IMR-90 (cell line): ENCODE results near the gene ADRA2C. TPM values are rescaled to one million over a fixed set of nuclear protein-coding genes. Genes with fewer than 3 reads are reported as not detected.

Source experiments
- ATAC-seq: fragments of 200-7000 bp; cut with Tn5 transposase; 2 replicates; pipeline ENCODE4 v1.9.1; 2020; ENCODE audit warnings: low read depth, mild to moderate bottlenecking, moderate library complexity
- BruUV-seq: library from RNA; stranded (reverse); fragments of 400-500 nt; replicated peaks from 2 replicates; lab custom pipeline; 2021; lab: Mats Ljungman, UMichigan
- CTCF ChIA-PET: fragments of 300-600 bp; formaldehyde crosslinking; extraction: SDS; loops from one replicate; lab custom pipeline; 2021; ENCODE audit warnings: antibody characterized with exemption; lab: Yijun Ruan, JAX
- POLR2A ChIA-PET: fragments of 300-600 bp; sonication (Branson Sonifier 250); formaldehyde crosslinking; loops from one replicate; lab custom pipeline; 2022; ENCODE audit warnings: antibody characterized with exemption; ENCODE audit not compliant: unreplicated experiment; lab: Charles Lee
- DNase-seq: peaks from one replicate; pipeline ENCODE4 v3.0.0; 2013
- H2AFZ ChIP-seq: replicated peaks from 2 replicates; pipeline ENCODE3; 2013; ENCODE audit warnings: low read length, mild to moderate bottlenecking; ENCODE audit not compliant: poor library complexity
- H2AK5ac ChIP-seq: 2 replicates; pipeline ENCODE4 v1.6.1; 2013; ENCODE audit warnings: low read depth, low read length, inconsistent platforms
- H2AK9ac ChIP-seq: replicated peaks from 2 replicates; pipeline ENCODE3; 2013; ENCODE audit warnings: mild to moderate bottlenecking, low read depth, low read length, moderate library complexity; ENCODE audit not compliant: poor library complexity
- H2BK120ac ChIP-seq: 2 replicates; pipeline ENCODE4 v1.6.1; 2013; ENCODE audit warnings: low read depth, low read length, inconsistent platforms
- H2BK15ac ChIP-seq: 3 replicates; pipeline ENCODE4 v1.6.1; 2013; ENCODE audit warnings: low read depth, low read length, inconsistent platforms
- H2BK20ac ChIP-seq: 2 replicates; pipeline ENCODE4 v1.6.1; 2013; ENCODE audit warnings: low read depth, mild to moderate bottlenecking, inconsistent platforms, low read length, moderate library complexity
- H2BK5ac ChIP-seq: 2 replicates; pipeline ENCODE4 v1.6.1; 2013; ENCODE audit warnings: mild to moderate bottlenecking, low read depth, low read length, inconsistent platforms; ENCODE audit not compliant: poor library complexity, severe bottlenecking
- H3K14ac ChIP-seq: replicated peaks from 2 replicates; pipeline ENCODE4 v1.6.1; 2013; ENCODE audit warnings: low read depth, low read length, inconsistent platforms
- H3K18ac ChIP-seq: 2 replicates; pipeline ENCODE4 v1.6.1; 2013; ENCODE audit warnings: low read depth, low read length, control low read depth
- H3K23ac ChIP-seq: 2 replicates; pipeline ENCODE4 v1.6.1; 2013; ENCODE audit warnings: low read depth, low read length, inconsistent platforms
- H3K27ac ChIP-seq: 2 replicates; pipeline ENCODE4 v1.5.1; 2013; ENCODE audit warnings: mild to moderate bottlenecking, control low read depth, low read length; ENCODE audit not compliant: insufficient read depth
- H3K27me3 ChIP-seq: 2 replicates; pipeline ENCODE4 v1.6.1; 2013; ENCODE audit warnings: low read length; ENCODE audit not compliant: control insufficient read depth, insufficient read depth
- H3K36me3 ChIP-seq: 2 replicates; pipeline ENCODE4 v1.6.1; 2013; ENCODE audit warnings: low read length, mixed read lengths; ENCODE audit not compliant: control insufficient read depth, insufficient read depth
- H3K4ac ChIP-seq: 2 replicates; pipeline ENCODE4 v1.6.1; 2013; ENCODE audit warnings: low read depth, low read length, inconsistent platforms
- H3K4me1 ChIP-seq: 2 replicates; pipeline ENCODE4 v1.6.1; 2013; ENCODE audit warnings: low read length, mixed read lengths; ENCODE audit not compliant: control insufficient read depth, insufficient read depth
- H3K4me2 ChIP-seq: 2 replicates; pipeline ENCODE4 v1.6.1; 2013; ENCODE audit warnings: low read depth, mild to moderate bottlenecking, control low read depth, low read length, moderate library complexity
- H3K4me3 ChIP-seq: 2 replicates; pipeline ENCODE4 v1.5.1; 2013; ENCODE audit warnings: low read depth, mild to moderate bottlenecking, control low read depth, low read length, moderate library complexity; ENCODE audit not compliant: insufficient read depth
- H3K56ac ChIP-seq: 2 replicates; pipeline ENCODE4 v1.6.1; 2013; ENCODE audit warnings: low read length, inconsistent platforms; ENCODE audit not compliant: insufficient read depth; ENCODE audit errors: extremely low read depth
- H3K79me1 ChIP-seq, 2 experiments: 2 replicates each; pipeline ENCODE4 v1.6.1; 2013; ENCODE audit warnings: low read length in 2 of 2, inconsistent platforms in 1 of 2, low read depth in 1 of 2
- H3K9ac ChIP-seq: 2 replicates; pipeline ENCODE4 v1.6.1; 2013; ENCODE audit warnings: low read depth, low read length, control low read depth
- H3K9me1 ChIP-seq: 2 replicates; pipeline ENCODE4 v1.6.1; 2013; ENCODE audit warnings: low read length, inconsistent platforms; ENCODE audit not compliant: insufficient read depth
- H3K9me3 ChIP-seq: 2 replicates; pipeline ENCODE4 v1.6.1; 2013; ENCODE audit warnings: low read length; ENCODE audit not compliant: control insufficient read depth, insufficient read depth
- H4K20me1 ChIP-seq: 2 replicates; pipeline ENCODE4 v1.6.1; 2013; ENCODE audit warnings: low read length, inconsistent platforms; ENCODE audit not compliant: insufficient read depth
- H4K5ac ChIP-seq: 2 replicates; pipeline ENCODE4 v1.6.1; 2013; ENCODE audit warnings: mild to moderate bottlenecking, low read depth, low read length, control low read depth
- H4K8ac ChIP-seq, 2 experiments: 2 replicates each; pipeline ENCODE4 v1.6.1; 2013; ENCODE audit warnings: low read depth in 2 of 2, low read length in 2 of 2, control low read depth in 1 of 2, inconsistent platforms in 1 of 2
- H4K91ac ChIP-seq: 2 replicates; pipeline ENCODE4 v1.6.1; 2013; ENCODE audit warnings: low read depth, low read length, inconsistent platforms; ENCODE audit not compliant: insufficient read depth
- BHLHE40 ChIP-seq: fragments of 150-350 bp; IDR thresholded peaks from 2 replicates; pipeline ENCODE4 v1.6.1; 2016; ENCODE audit warnings: mild to moderate bottlenecking, low read depth, low read length
- CEBPB ChIP-seq: IDR thresholded peaks from 2 replicates; pipeline ENCODE4 v1.6.1; 2012; ENCODE audit warnings: low read depth, low read length, improper control_type of control experiment
- CHD1 ChIP-seq: IDR thresholded peaks from 2 replicates; pipeline ENCODE4 v1.6.1; 2012; ENCODE audit warnings: low read depth, low read length, improper control_type of control experiment
- FOS ChIP-seq: fragments of 150-350 bp; IDR thresholded peaks from 2 replicates; pipeline ENCODE4 v1.6.1; 2016; ENCODE audit warnings: low read depth, low read length
- MAFK ChIP-seq: IDR thresholded peaks from 2 replicates; pipeline ENCODE4 v1.6.1; 2012; ENCODE audit warnings: low read depth, low read length, improper control_type of control experiment
- MXI1 ChIP-seq: IDR thresholded peaks from 2 replicates; pipeline ENCODE4 v1.6.1; 2012; ENCODE audit warnings: low read depth, mild to moderate bottlenecking, low read length, moderate library complexity, borderline replicate concordance
- NFE2L2 ChIP-seq: fragments of 150-350 bp; IDR thresholded peaks from 2 replicates; pipeline ENCODE4 v1.6.1; 2016; ENCODE audit warnings: low read depth, mild to moderate bottlenecking, low read length
- POLR2A ChIP-seq: IDR thresholded peaks from 2 replicates; pipeline ENCODE4 v1.6.1; 2012; ENCODE audit warnings: mild to moderate bottlenecking, low read depth, low read length
- RAD21 ChIP-seq: IDR thresholded peaks from 2 replicates; pipeline ENCODE4 v1.6.1; 2012; ENCODE audit warnings: low read length, improper control_type of control experiment
- RCOR1 ChIP-seq: IDR thresholded peaks from 2 replicates; pipeline ENCODE4 v1.6.1; 2012; ENCODE audit warnings: mild to moderate bottlenecking, low read length, improper control_type of control experiment; ENCODE audit not compliant: insufficient replicate concordance
- RFX5 ChIP-seq: IDR thresholded peaks from 2 replicates; pipeline ENCODE4 v1.8.0; 2012; ENCODE audit warnings: low read depth, mild to moderate bottlenecking, low read length, moderate library complexity
- SMC3 ChIP-seq: fragments of 150-350 bp; IDR thresholded peaks from 2 replicates; pipeline ENCODE4 v1.6.1; 2016; ENCODE audit warnings: low read depth, mild to moderate bottlenecking, antibody characterized with exemption, low read length, moderate library complexity
- USF2 ChIP-seq: fragments of 150-350 bp; IDR thresholded peaks from 2 replicates; pipeline ENCODE4 v1.6.1; 2017; ENCODE audit warnings: mild to moderate bottlenecking, antibody characterized with exemption, low read length, low read depth
- WGBS, 2 experiments: methylation state at CpG; one replicate each; pipeline versions ENCODE4 v1.1.5 to v1.1.7; 2013; ENCODE audit warnings: missing lambda C conversion rate in 2 of 2; ENCODE audit not compliant: insufficient read length in 1 of 2; ENCODE audit errors: extremely low coverage in 2 of 2; 5-methylcytosine and 5-hydroxymethylcytosine counted together
- dilution Hi-C: fragments of 300-500 bp; cut with HindIII; formaldehyde crosslinking; loops from one replicate; pipeline ENCODE4 v1.14.3; 2018; ENCODE audit warnings: low sequenced_read_pairs; ENCODE audit not compliant: unreplicated experiment
- in situ Hi-C: fragments of 300-500 bp; cut with MboI; formaldehyde crosslinking; loops from 3 replicates; pipeline ENCODE4 v1.14.3; 2019; ENCODE audit warnings: low sequenced_read_pairs, inconsistent platforms, mixed read lengths
- intact Hi-C: fragments of 100-400 bp; cut with micrococcal nuclease; formaldehyde crosslinking; loops from 2 replicates; pipeline ENCODE4 v1.10.0; 2022
- polyA plus RNA-seq, 3 experiments: library from polyadenylated mRNA; depleted of rRNA; stranded (reverse); fragments of >200 nt; gene quantifications; 2 replicates each; pipeline ENCODE4 v1.2.3, GENCODE V29; 2012; ENCODE audit warnings: low replicate concordance in 1 of 3
- total RNA-seq: library from RNA; depleted of rRNA; stranded (reverse); fragments of >200 nt; gene quantifications from 2 replicates; pipeline ENCODE4 v1.2.3, GENCODE V29; 2012
- TF ChIP-seq, protein P1 (sequence below): fragments of 150-350 bp; IDR thresholded peaks from 2 replicates; pipeline ENCODE4 v1.6.1; 2016; ENCODE audit warnings: low read depth, mild to moderate bottlenecking, low read length, moderate library complexity, borderline replicate concordance

The ADRA2C gene
- total and polyA plus RNA-seq, 2 of the 4 experiments (the other 2 are of a cell fraction) = under 0.01 to 0.14 TPM

GRCh38 chr4:3742610-3743009, 23.6 kb upstream of the ADRA2C start:
- H4K20me1 ChIP-seq = no peaks in the 10 kb centered on the region
- H4K91ac ChIP-seq = no peak overlapping the region
- no peak overlapping the region for H2AK9ac ChIP-seq
- DNase-seq = no peak
- no peak overlapping the region for H2AK5ac ChIP-seq
- no peak for TF ChIP-seq MAFK
- no peak for TF ChIP-seq NFE2L2
- no peak for TF ChIP-seq USF2
- no peak for TF ChIP-seq CHD1
- TF ChIP-seq FOS = no peak
- no peak for TF ChIP-seq RAD21
- TF ChIP-seq CEBPB = no peak
- no peak for TF ChIP-seq RCOR1
- TF ChIP-seq BHLHE40 = no peak
- TF ChIP-seq SMC3 = no peak
- TF ChIP-seq MXI1 = no peak
- TF ChIP-seq, protein P1, sequence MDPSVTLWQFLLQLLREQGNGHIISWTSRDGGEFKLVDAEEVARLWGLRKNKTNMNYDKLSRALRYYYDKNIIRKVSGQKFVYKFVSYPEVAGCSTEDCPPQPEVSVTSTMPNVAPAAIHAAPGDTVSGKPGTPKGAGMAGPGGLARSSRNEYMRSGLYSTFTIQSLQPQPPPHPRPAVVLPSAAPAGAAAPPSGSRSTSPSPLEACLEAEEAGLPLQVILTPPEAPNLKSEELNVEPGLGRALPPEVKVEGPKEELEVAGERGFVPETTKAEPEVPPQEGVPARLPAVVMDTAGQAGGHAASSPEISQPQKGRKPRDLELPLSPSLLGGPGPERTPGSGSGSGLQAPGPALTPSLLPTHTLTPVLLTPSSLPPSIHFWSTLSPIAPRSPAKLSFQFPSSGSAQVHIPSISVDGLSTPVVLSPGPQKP = no peak
- TF ChIP-seq POLR2A = no peak
- no peak for TF ChIP-seq RFX5
- dilution Hi-C loops (no loop called here), in situ Hi-C loops (no loop called here), intact Hi-C loops (no loop called here)
- no peak overlapping the region for H3K14ac ChIP-seq
- no peak for ATAC-seq
- H3K4me2 ChIP-seq = no peak overlapping the region
- peaks cover 8% of the 10 kb centered on the region for H3K9me3 ChIP-seq
- no CpG with 5 or more reads among the region's 3 CpGs for WGBS, 2 experiments
- H3K79me1 ChIP-seq = no peaks in the 10 kb centered on the region
- H3K9me1 ChIP-seq = no peaks in the 10 kb centered on the region
- no peak overlapping the region for H2BK15ac ChIP-seq
- no peak overlapping the region for H3K23ac ChIP-seq
- H4K5ac ChIP-seq = no peak overlapping the region
- no TSS peak for BruUV-seq
- no peak overlapping the region for H3K4me3 ChIP-seq
- no peak overlapping the region for H3K9ac ChIP-seq
- H2BK120ac ChIP-seq = no peak overlapping the region
- no peak overlapping the region for H3K18ac ChIP-seq
- no peak overlapping the region for H3K56ac ChIP-seq
- H4K8ac ChIP-seq = no peak overlapping the region
- no peak overlapping the region for H2BK20ac ChIP-seq
- H2BK5ac ChIP-seq = no peak overlapping the region
- no peak overlapping the region for H3K4ac ChIP-seq
- ChIA-PET POLR2A (no interaction called here), CTCF (no interaction called here)
- no peaks in the 10 kb centered on the region for H3K36me3 ChIP-seq
- peaks cover 50% of the 10 kb centered on the region for H3K27me3 ChIP-seq
- H2AFZ ChIP-seq = no peak overlapping the region
- H3K4me1 ChIP-seq = no peaks in the 10 kb centered on the region
- H3K27ac ChIP-seq = no peak overlapping the region
